H9 (cell line): ENCODE data around the gene CDYL. TPM values are rescaled to one million over a fixed set of nuclear protein-coding genes. Genes with fewer than 3 reads are reported as not detected.

Source experiments
- DNase-seq: peaks from one replicate; pipeline ENCODE4 v3.0.0-alpha.2; 2017
- H2AFZ ChIP-seq: one replicate; pipeline ENCODE4 v1.6.1; 2013; ENCODE audit warnings: mild to moderate bottlenecking, low read length, control low read depth, moderate library complexity
- H2AK5ac ChIP-seq: 2 replicates; pipeline ENCODE4 v1.6.1; 2013; ENCODE audit warnings: low read length, control low read depth, mixed read lengths; ENCODE audit not compliant: insufficient read length
- H2BK120ac ChIP-seq: one replicate; pipeline ENCODE4 v1.6.1; 2013; ENCODE audit warnings: low read depth, mild to moderate bottlenecking, low read length, control low read depth, inconsistent platforms; ENCODE audit not compliant: poor library complexity, severe bottlenecking
- H2BK12ac ChIP-seq: 2 replicates; pipeline ENCODE4 v1.6.1; 2013; ENCODE audit warnings: low read length, control low read depth, mixed read lengths, low read depth; ENCODE audit not compliant: insufficient read length
- H2BK15ac ChIP-seq: 2 replicates; pipeline ENCODE4 v1.6.1; 2013; ENCODE audit warnings: low read depth, low read length, control low read depth
- H2BK20ac ChIP-seq: one replicate; pipeline ENCODE4 v1.6.1; 2013; ENCODE audit warnings: low read depth, mild to moderate bottlenecking, low read length, control low read depth, inconsistent platforms; ENCODE audit not compliant: poor library complexity, severe bottlenecking
- H2BK5ac ChIP-seq: 2 replicates; pipeline ENCODE4 v1.6.1; 2013; ENCODE audit warnings: low read length, control low read depth, mixed read lengths; ENCODE audit not compliant: insufficient read length
- H3K14ac ChIP-seq: 2 replicates; pipeline ENCODE4 v1.6.1; 2013; ENCODE audit warnings: low read length, control low read depth; ENCODE audit not compliant: insufficient read depth
- H3K18ac ChIP-seq: 2 replicates; pipeline ENCODE4 v1.6.1; 2013; ENCODE audit warnings: low read depth, mild to moderate bottlenecking, mixed read lengths, low read length, control low read depth; ENCODE audit not compliant: insufficient read length
- H3K23ac ChIP-seq: 2 replicates; pipeline ENCODE4 v1.6.1; 2013; ENCODE audit warnings: low read length, control low read depth, mixed read lengths, low read depth; ENCODE audit not compliant: insufficient read length
- H3K23me2 ChIP-seq: 2 replicates; pipeline ENCODE4 v1.6.1; 2013; ENCODE audit warnings: low read depth, mild to moderate bottlenecking, mixed read lengths, low read length, control low read depth; ENCODE audit not compliant: insufficient read length, poor library complexity, severe bottlenecking
- H3K27ac ChIP-seq: 2 replicates; pipeline ENCODE4 v1.5.1; 2013; ENCODE audit warnings: low read length, control low read depth, mixed read lengths, low read depth; ENCODE audit not compliant: insufficient read length
- H3K27me3 ChIP-seq: 2 replicates; pipeline ENCODE4 v1.6.1; 2013; ENCODE audit warnings: low read length, control low read depth, inconsistent platforms; ENCODE audit not compliant: insufficient read depth
- H3K4ac ChIP-seq: 2 replicates; pipeline ENCODE4 v1.6.1; 2013; ENCODE audit warnings: low read depth, mild to moderate bottlenecking, control low read depth, inconsistent platforms, low read length, moderate library complexity
- H3K4me1 ChIP-seq: 2 replicates; pipeline ENCODE4 v1.6.1; 2013; ENCODE audit warnings: low read length, control low read depth, inconsistent platforms; ENCODE audit not compliant: insufficient read depth
- H3K4me2 ChIP-seq: 2 replicates; pipeline ENCODE4 v1.6.1; 2013; ENCODE audit warnings: low read length, control low read depth, mixed read lengths; ENCODE audit not compliant: insufficient read length, insufficient read depth
- H3K56ac ChIP-seq: 2 replicates; pipeline ENCODE4 v1.6.1; 2013; ENCODE audit warnings: low read depth, mild to moderate bottlenecking, mixed read lengths, low read length, control low read depth; ENCODE audit not compliant: insufficient read length
- H3K79me1 ChIP-seq: 2 replicates; pipeline ENCODE4 v1.6.1; 2013; ENCODE audit warnings: low read depth, mild to moderate bottlenecking, moderate library complexity, low read length, control low read depth, inconsistent platforms; ENCODE audit not compliant: insufficient read depth, poor library complexity, severe bottlenecking
- H3K79me2 ChIP-seq: 2 replicates; pipeline ENCODE4 v1.6.1; 2013; ENCODE audit warnings: low read length, control low read depth, inconsistent platforms; ENCODE audit not compliant: insufficient read depth
- H3K9ac ChIP-seq: 2 replicates; pipeline ENCODE4 v1.6.1; 2013; ENCODE audit warnings: low read length, control low read depth, mixed read lengths; ENCODE audit not compliant: insufficient read length; ENCODE audit errors: extremely low read depth
- H3K9me3 ChIP-seq: one replicate; pipeline ENCODE4 v1.6.1; 2013; ENCODE audit warnings: low read depth, low read length, inconsistent platforms; ENCODE audit not compliant: control insufficient read depth
- H3T11ph ChIP-seq: one replicate; pipeline ENCODE4 v1.6.1; 2013; ENCODE audit warnings: mild to moderate bottlenecking, low read length, control low read depth, inconsistent platforms
- H4K20me1 ChIP-seq: one replicate; pipeline ENCODE4 v1.6.1; 2013; ENCODE audit not compliant: control insufficient read depth, insufficient read length, insufficient read depth
- H4K5ac ChIP-seq: 2 replicates; pipeline ENCODE4 v1.6.1; 2013; ENCODE audit warnings: low read depth, mild to moderate bottlenecking, mixed read lengths, low read length, control low read depth; ENCODE audit not compliant: insufficient read length
- H4K8ac ChIP-seq: replicated peaks from 2 replicates; pipeline ENCODE4 v1.6.1; 2013; ENCODE audit warnings: low read length, control low read depth, mixed read lengths, low read depth; ENCODE audit not compliant: insufficient read length
- H4K91ac ChIP-seq: 2 replicates; pipeline ENCODE4 v1.6.1; 2013; ENCODE audit warnings: low read depth, mild to moderate bottlenecking, moderate library complexity, mixed read lengths, low read length, control low read depth; ENCODE audit not compliant: insufficient read length
- H3K27ac Mint-ChIP-seq, 3 experiments: 2 replicates in 2 of 3; 3 replicates in 1 of 3; pipeline ENCODE4 v1.8.0; 2020 to 2021; ENCODE audit warnings: mixed read lengths in 3 of 3, mild to moderate bottlenecking in 1 of 3, moderate library complexity in 1 of 3
- H3K27me3 Mint-ChIP-seq: 2 replicates; pipeline ENCODE4 v1.8.0; 2021; ENCODE audit warnings: low read depth, mild to moderate bottlenecking, moderate library complexity, mixed read lengths
- H3K36me3 Mint-ChIP-seq, 3 experiments: 2 replicates in 2 of 3; 3 replicates in 1 of 3; pipeline ENCODE4 v1.8.0; 2020 to 2021; ENCODE audit warnings: low read depth in 3 of 3, mixed read lengths in 3 of 3; ENCODE audit not compliant: insufficient read depth in 1 of 3
- H3K4me1 Mint-ChIP-seq, 2 experiments: 2 replicates each; pipeline ENCODE4 v1.8.0; 2020; ENCODE audit warnings: mixed read lengths in 2 of 2
- H3K4me3 Mint-ChIP-seq, 2 experiments: 2 replicates in 1 of 2; 3 replicates in 1 of 2; pipeline ENCODE4 v1.8.0; 2020 to 2021; ENCODE audit warnings: mild to moderate bottlenecking in 2 of 2, mixed read lengths in 2 of 2, moderate library complexity in 1 of 2
- H3K9me3 Mint-ChIP-seq, 2 experiments: 2 replicates in 1 of 2; 3 replicates in 1 of 2; pipeline ENCODE4 v1.8.0; 2020; ENCODE audit warnings: mild to moderate bottlenecking in 2 of 2, mixed read lengths in 2 of 2, moderate library complexity in 1 of 2
- WGBS: extraction: QIAGEN DNeasy Blood & Tissue Kit; methylation state at CpG from one replicate; pipeline ENCODE4 v1.1.7; 2013; ENCODE audit warnings: missing lambda C conversion rate, low lambda C conversion rate, mixed read lengths; ENCODE audit not compliant: insufficient read length; ENCODE audit errors: extremely low coverage; 5-methylcytosine and 5-hydroxymethylcytosine counted together
- total RNA-seq: library from RNA; stranded (reverse); gene quantifications from 2 replicates; pipeline ENCODE4 v1.2.1, GENCODE V29; 2021
- TF ChIP-seq, protein P1 (sequence below): fragments of 200-600 bp; sonication (generic); conservative IDR thresholded peaks from 3 replicates; pipeline ENCODE4 v1.8.0; 2021; ENCODE audit warnings: antibody characterized with exemption, mild to moderate bottlenecking

Gene CDYL
- total RNA-seq, 1 experiment from 2014 or later: 95.0 TPM

DNA sequence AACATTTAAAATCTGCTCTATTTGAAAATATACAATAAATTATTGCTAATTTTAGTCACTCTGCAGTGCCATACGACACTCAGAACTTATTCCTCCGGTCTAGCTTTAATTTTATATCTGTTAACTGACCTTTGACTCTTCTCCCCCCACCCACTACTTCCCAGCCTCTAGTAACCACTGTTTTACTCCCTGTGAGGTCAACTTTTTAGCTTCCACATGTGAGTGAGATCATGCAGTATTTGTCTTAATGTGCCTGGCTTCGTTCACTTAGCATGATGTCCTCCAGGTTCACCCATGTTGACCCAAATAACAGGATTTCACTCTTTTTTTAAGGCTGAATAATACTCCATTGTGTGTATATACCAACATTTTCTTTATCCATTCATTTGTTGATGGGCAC, 146.9 kb downstream of the CDYL start:
- Mint-ChIP-seq H3K27ac (peak overlapping the region in 1 of 3 experiments; percentile 9; a peak in 1 of 7 replicates), H3K4me3 (no peak overlapping the region), H3K9me3 (peaks cover 0 to 7% of the 10 kb centered on the region in 2 experiments; a peak in 2 of 5 replicates), H3K27me3 (no peaks in the 10 kb centered on the region), H3K4me1 (peaks cover 65 to 78% of the 10 kb centered on the region in 2 experiments), H3K36me3 (peaks cover 2 to 13% (median 13%) of the 10 kb centered on the region in 3 experiments; a peak in 5 of 7 replicates)
- H4K91ac ChIP-seq: no peak overlapping the region
- H4K8ac ChIP-seq: no peak overlapping the region
- H3K18ac ChIP-seq: no peak overlapping the region
- peaks cover 6% of the 10 kb centered on the region for H3K79me1 ChIP-seq
- no peak overlapping the region for H3K23ac ChIP-seq
- no peak overlapping the region for H2BK5ac ChIP-seq
- H3K27me3 ChIP-seq: no peaks in the 10 kb centered on the region
- H2AK5ac ChIP-seq: no peak overlapping the region
- no peak for DNase-seq
- H2BK15ac ChIP-seq: no peak overlapping the region
- no peak overlapping the region for H2BK20ac ChIP-seq
- TF ChIP-seq, protein P1, sequence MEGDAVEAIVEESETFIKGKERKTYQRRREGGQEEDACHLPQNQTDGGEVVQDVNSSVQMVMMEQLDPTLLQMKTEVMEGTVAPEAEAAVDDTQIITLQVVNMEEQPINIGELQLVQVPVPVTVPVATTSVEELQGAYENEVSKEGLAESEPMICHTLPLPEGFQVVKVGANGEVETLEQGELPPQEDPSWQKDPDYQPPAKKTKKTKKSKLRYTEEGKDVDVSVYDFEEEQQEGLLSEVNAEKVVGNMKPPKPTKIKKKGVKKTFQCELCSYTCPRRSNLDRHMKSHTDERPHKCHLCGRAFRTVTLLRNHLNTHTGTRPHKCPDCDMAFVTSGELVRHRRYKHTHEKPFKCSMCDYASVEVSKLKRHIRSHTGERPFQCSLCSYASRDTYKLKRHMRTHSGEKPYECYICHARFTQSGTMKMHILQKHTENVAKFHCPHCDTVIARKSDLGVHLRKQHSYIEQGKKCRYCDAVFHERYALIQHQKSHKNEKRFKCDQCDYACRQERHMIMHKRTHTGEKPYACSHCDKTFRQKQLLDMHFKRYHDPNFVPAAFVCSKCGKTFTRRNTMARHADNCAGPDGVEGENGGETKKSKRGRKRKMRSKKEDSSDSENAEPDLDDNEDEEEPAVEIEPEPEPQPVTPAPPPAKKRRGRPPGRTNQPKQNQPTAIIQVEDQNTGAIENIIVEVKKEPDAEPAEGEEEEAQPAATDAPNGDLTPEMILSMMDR: no peak
- no peak overlapping the region for H2AFZ ChIP-seq
- no CpG with 5 or more reads among the region's 3 CpGs for WGBS
- H3K56ac ChIP-seq: no peak overlapping the region
- peaks cover 23% of the 10 kb centered on the region; the same call in 1 of the 2 replicates for H3K79me2 ChIP-seq
- H4K5ac ChIP-seq: no peak overlapping the region
- no peaks in the 10 kb centered on the region for H3K9me3 ChIP-seq
- no peak overlapping the region for H3K27ac ChIP-seq
- H4K20me1 ChIP-seq: no peaks in the 10 kb centered on the region
- H2BK120ac ChIP-seq: no peak overlapping the region
- no peaks in the 10 kb centered on the region for H3K23me2 ChIP-seq
- H3K4ac ChIP-seq: no peak overlapping the region
- no peak overlapping the region for H3K4me2 ChIP-seq
- H2BK12ac ChIP-seq: no peak overlapping the region
- no peak overlapping the region for H3K9ac ChIP-seq
- H3T11ph ChIP-seq: no peak overlapping the region
- peaks cover 20% of the 10 kb centered on the region for H3K4me1 ChIP-seq
- H3K14ac ChIP-seq: no peak overlapping the region
